Measurements from ENCODE around the gene TTLL10.

- no peak for TF ChIP-seq BHLHE40 (IDR thresholded peaks at IDR 0.05; ENCODE audit: low read depth, low read length)
- TF ChIP-seq CTCF (conservative IDR thresholded peaks at IDR 0.05; ENCODE audit: low read depth, low read length): no peak
- no peak for TF ChIP-seq RCOR1 (IDR thresholded peaks at IDR 0.05; ENCODE audit: insufficient replicate concordance, low read length)
- no peak for TF ChIP-seq POLR2A (IDR thresholded peaks at IDR 0.05; ENCODE audit: low read depth, low read length)
- TF ChIP-seq SMC3 (IDR thresholded peaks at IDR 0.05; ENCODE audit: low read depth, low read length): no peak
- no peak for TF ChIP-seq CEBPB (IDR thresholded peaks at IDR 0.05; ENCODE audit: low read depth, low read length)
- TF ChIP-seq MAZ (IDR thresholded peaks at IDR 0.05; ENCODE audit: borderline replicate concordance, low read depth, low read length): no peak
- TF ChIP-seq RAD21 (IDR thresholded peaks at IDR 0.05; ENCODE audit: low read length): no peak
- no peak for TF ChIP-seq USF2 (IDR thresholded peaks at IDR 0.05; ENCODE audit: low read depth, low read length)
- TF ChIP-seq MXI1 (IDR thresholded peaks at IDR 0.05; ENCODE audit: borderline replicate concordance, low read depth, low read length): no peak
- TF ChIP-seq MAFK (IDR thresholded peaks at IDR 0.05; ENCODE audit: low read depth, low read length): no peak
- TF ChIP-seq RFX5 (IDR thresholded peaks at IDR 0.05; ENCODE audit: low read depth, low read length): no peak
- no peak for TF ChIP-seq CHD1 (IDR thresholded peaks at IDR 0.05; ENCODE audit: low read depth, low read length)
Observed at GRCh38 chr1:1142844-1143243, 30.8 kb upstream of the TTLL10 start.
